ENCODE results near the gene BBS2. TPM values are rescaled to one million over a fixed set of nuclear protein-coding genes. Genes with fewer than 3 reads are reported as not detected.
A peak's percentile ranks its signal among the peaks of the same experiment; 100 is the strongest.

Gene BBS2
- total and polyA plus RNA-seq, 2 experiments from 2014 or later, result 13.7 to 25.2 TPM

DNA sequence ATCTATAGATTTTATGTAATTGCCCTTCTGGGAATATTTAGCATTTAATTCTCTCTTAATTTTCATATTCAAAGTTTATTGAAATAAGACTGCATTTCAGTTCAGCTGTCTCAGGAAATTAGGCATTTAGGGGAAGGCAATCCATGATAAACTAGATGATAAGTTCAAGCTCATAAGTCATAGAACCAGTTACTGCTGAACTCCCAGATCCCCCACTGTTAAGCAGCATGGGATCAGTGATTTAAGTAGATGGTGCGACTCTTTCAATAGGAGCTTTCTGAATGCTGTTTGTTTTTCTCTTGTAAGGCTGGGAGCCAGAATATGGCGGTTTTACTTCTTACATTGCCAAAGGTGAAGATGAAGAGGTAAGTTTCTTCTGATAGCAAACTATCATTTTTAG lies 44.6 kb downstream of the BBS2 start:
- ATAC-seq (peak; percentile 39; the same call in 2 of the 3 replicates), DNase-seq (ENCODE audit: low spot score) (no peak)
- no peak overlapping the region for H3K4me3 Mint-ChIP-seq
- H3K9me2 ChIP-seq (ENCODE audit: insufficient read depth), result no peaks in the 10 kb centered on the region
- H3K27me3 ChIP-seq (ENCODE audit: insufficient read depth), result no peaks in the 10 kb centered on the region
- H3K4me1 Mint-ChIP-seq, result peaks cover 9% of the 10 kb centered on the region; the same call in 2 of the 3 replicates
- no peak overlapping the region; the same call in 1 of the 2 replicates for H3K27ac Mint-ChIP-seq
- TF ChIP-seq, protein P1, sequence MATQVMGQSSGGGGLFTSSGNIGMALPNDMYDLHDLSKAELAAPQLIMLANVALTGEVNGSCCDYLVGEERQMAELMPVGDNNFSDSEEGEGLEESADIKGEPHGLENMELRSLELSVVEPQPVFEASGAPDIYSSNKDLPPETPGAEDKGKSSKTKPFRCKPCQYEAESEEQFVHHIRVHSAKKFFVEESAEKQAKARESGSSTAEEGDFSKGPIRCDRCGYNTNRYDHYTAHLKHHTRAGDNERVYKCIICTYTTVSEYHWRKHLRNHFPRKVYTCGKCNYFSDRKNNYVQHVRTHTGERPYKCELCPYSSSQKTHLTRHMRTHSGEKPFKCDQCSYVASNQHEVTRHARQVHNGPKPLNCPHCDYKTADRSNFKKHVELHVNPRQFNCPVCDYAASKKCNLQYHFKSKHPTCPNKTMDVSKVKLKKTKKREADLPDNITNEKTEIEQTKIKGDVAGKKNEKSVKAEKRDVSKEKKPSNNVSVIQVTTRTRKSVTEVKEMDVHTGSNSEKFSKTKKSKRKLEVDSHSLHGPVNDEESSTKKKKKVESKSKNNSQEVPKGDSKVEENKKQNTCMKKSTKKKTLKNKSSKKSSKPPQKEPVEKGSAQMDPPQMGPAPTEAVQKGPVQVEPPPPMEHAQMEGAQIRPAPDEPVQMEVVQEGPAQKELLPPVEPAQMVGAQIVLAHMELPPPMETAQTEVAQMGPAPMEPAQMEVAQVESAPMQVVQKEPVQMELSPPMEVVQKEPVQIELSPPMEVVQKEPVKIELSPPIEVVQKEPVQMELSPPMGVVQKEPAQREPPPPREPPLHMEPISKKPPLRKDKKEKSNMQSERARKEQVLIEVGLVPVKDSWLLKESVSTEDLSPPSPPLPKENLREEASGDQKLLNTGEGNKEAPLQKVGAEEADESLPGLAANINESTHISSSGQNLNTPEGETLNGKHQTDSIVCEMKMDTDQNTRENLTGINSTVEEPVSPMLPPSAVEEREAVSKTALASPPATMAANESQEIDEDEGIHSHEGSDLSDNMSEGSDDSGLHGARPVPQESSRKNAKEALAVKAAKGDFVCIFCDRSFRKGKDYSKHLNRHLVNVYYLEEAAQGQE (IDR thresholded peaks at IDR 0.05; ENCODE audit: unreplicated experiment), result no peak
- TF ChIP-seq ZNF331 (CRISPR knock-in tag; IDR thresholded peaks at IDR 0.05; ENCODE audit: low read depth), result no peak
- TF ChIP-seq EZH2phosphoT487 (IDR thresholded peaks at IDR 0.05; ENCODE audit: unreplicated experiment), result no peak
- TF ChIP-seq STAT1 (IDR thresholded peaks at IDR 0.05; ENCODE audit: unreplicated experiment), result no peak
- peaks cover 60% of the 10 kb centered on the region for H3K36me3 ChIP-seq (ENCODE audit: insufficient read depth)
- no peak overlapping the region for H2AFZ ChIP-seq
- no peak overlapping the region for H3K27ac ChIP-seq (ENCODE audit: low read depth)
- no peaks in the 10 kb centered on the region for H3K9me3 Mint-ChIP-seq
- no peaks in the 10 kb centered on the region for H3K27me3 Mint-ChIP-seq (ENCODE audit: insufficient read depth, low read depth, poor library complexity)
- H3K4me3 ChIP-seq, result no peak overlapping the region
- H3K4me2 ChIP-seq, result no peak overlapping the region
- 0 out of 2 replicates have a peak, but pooled peaks cover 4% of the 10 kb centered on the region for H3F3A ChIP-seq (replicated peaks; ENCODE audit: low read depth)
- peaks cover 6% of the 10 kb centered on the region for H4K20me1 ChIP-seq (replicated peaks; ENCODE audit: insufficient read depth)
- peaks cover 74% of the 10 kb centered on the region for H3K36me3 Mint-ChIP-seq (ENCODE audit: low read depth)
- no peaks in the 10 kb centered on the region for H3K79me2 ChIP-seq (replicated peaks; ENCODE audit: insufficient read depth)
- H3K4me1 ChIP-seq (ENCODE audit: insufficient read depth), result no peaks in the 10 kb centered on the region; the same call in 1 of the 2 replicates

- H3K4me1 Mint-ChIP-seq, result peaks cover 9% of the 10 kb centered on the region; the same call in 2 of the 3 replicates
- ATAC-seq (no peak), DNase-seq (ENCODE audit: low spot score) (no peak)
- Histone ChIP-seq H3F3A (replicated peaks; ENCODE audit: low read depth) (0 out of 2 replicates have a peak, but pooled peaks cover 4% of the 10 kb centered on the region), H3K9me2 (ENCODE audit: insufficient read depth) (no peaks in the 10 kb centered on the region), H4K20me1 (replicated peaks; ENCODE audit: insufficient read depth) (peaks cover 8% of the 10 kb centered on the region), H3K79me2 (replicated peaks; ENCODE audit: insufficient read depth) (no peaks in the 10 kb centered on the region), H2AFZ (no peak overlapping the region), H3K27ac (ENCODE audit: low read depth) (no peak overlapping the region), H3K4me3 (no peak overlapping the region), H3K4me1 (ENCODE audit: insufficient read depth) (no peaks in the 10 kb centered on the region), H3K27me3 (ENCODE audit: insufficient read depth) (no peaks in the 10 kb centered on the region), H3K36me3 (ENCODE audit: insufficient read depth) (peaks cover 87% of the 10 kb centered on the region), H3K4me2 (no peak overlapping the region)
- H3K27ac Mint-ChIP-seq, result no peak overlapping the region
- no peaks in the 10 kb centered on the region for H3K9me3 Mint-ChIP-seq
- TF ChIP-seq, protein P2, sequence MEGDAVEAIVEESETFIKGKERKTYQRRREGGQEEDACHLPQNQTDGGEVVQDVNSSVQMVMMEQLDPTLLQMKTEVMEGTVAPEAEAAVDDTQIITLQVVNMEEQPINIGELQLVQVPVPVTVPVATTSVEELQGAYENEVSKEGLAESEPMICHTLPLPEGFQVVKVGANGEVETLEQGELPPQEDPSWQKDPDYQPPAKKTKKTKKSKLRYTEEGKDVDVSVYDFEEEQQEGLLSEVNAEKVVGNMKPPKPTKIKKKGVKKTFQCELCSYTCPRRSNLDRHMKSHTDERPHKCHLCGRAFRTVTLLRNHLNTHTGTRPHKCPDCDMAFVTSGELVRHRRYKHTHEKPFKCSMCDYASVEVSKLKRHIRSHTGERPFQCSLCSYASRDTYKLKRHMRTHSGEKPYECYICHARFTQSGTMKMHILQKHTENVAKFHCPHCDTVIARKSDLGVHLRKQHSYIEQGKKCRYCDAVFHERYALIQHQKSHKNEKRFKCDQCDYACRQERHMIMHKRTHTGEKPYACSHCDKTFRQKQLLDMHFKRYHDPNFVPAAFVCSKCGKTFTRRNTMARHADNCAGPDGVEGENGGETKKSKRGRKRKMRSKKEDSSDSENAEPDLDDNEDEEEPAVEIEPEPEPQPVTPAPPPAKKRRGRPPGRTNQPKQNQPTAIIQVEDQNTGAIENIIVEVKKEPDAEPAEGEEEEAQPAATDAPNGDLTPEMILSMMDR (conservative IDR thresholded peaks at IDR 0.05; ENCODE audit: low read depth in 2 of 2), result no peak
- TF ChIP-seq ZNF462 (CRISPR knock-in tag; IDR thresholded peaks at IDR 0.05), result no peak
- H3K36me3 Mint-ChIP-seq (ENCODE audit: low read depth), result peaks cover 92% of the 10 kb centered on the region
- H3K27me3 Mint-ChIP-seq (ENCODE audit: insufficient read depth, low read depth, poor library complexity), result no peaks in the 10 kb centered on the region
- no peak overlapping the region for H3K4me3 Mint-ChIP-seq
Observed at GRCh38 chr16:56470666-56471065, 49.2 kb downstream of the BBS2 start.
